Keratinocyte (primary cell): ENCODE measurements around the gene HARBI1. TPM values are rescaled to one million over a fixed set of nuclear protein-coding genes. Genes with fewer than 3 reads are reported as not detected.

Experiments used
- DNase-seq: peaks from one replicate; pipeline ENCODE4 v3.0.0-alpha.2; 2011; ENCODE audit warnings: low read depth, missing footprints, low spot score
- FAIRE-seq: peaks from 2 replicates; lab custom pipeline; 2011; peaks lifted over from hg19 to GRCh38; lab: Jason Lieb, UNC
- H2AFZ ChIP-seq: 2 replicates; pipeline ENCODE4 v1.6.0; 2012; ENCODE audit warnings: low read length, control low read depth, inconsistent platforms; ENCODE audit not compliant: control insufficient read depth
- H3K27ac ChIP-seq: 2 replicates; pipeline ENCODE4 v1.5.1; 2011; ENCODE audit warnings: low read length; ENCODE audit not compliant: control insufficient read depth, insufficient read depth
- H3K27me3 ChIP-seq: 3 replicates; pipeline ENCODE4 v1.6.0; 2011; ENCODE audit warnings: low read length; ENCODE audit not compliant: control insufficient read depth, insufficient read depth; ENCODE audit errors: extremely low read depth
- H3K36me3 ChIP-seq, 2 experiments: 2 replicates in 1 of 2; 3 replicates in 1 of 2; pipeline ENCODE4 v1.5.1; 2011; ENCODE audit warnings: low read length in 2 of 2, mild to moderate bottlenecking in 1 of 2; ENCODE audit not compliant: control insufficient read depth in 2 of 2, insufficient read depth in 2 of 2; ENCODE audit errors: extremely low read depth in 1 of 2
- H3K4me1 ChIP-seq: 3 replicates; pipeline ENCODE4 v1.5.1; 2011; ENCODE audit warnings: low read length; ENCODE audit not compliant: control insufficient read depth, insufficient read depth; ENCODE audit errors: extremely low read depth
- H3K4me2 ChIP-seq: 3 replicates; pipeline ENCODE4 v1.6.0; 2011; ENCODE audit warnings: low read depth, low read length; ENCODE audit not compliant: control insufficient read depth, insufficient read depth; ENCODE audit errors: extremely low read depth
- H3K4me3 ChIP-seq, 3 experiments: fragments of 200-600 bp in 1 of 3; sonication (generic) in 1 of 3; 2 replicates in 2 of 3; 3 replicates in 1 of 3; pipeline ENCODE4 v1.5.1; 2011 to 2016; ENCODE audit warnings: low read length in 3 of 3, mild to moderate bottlenecking in 3 of 3, control low read depth in 2 of 3, inconsistent platforms in 1 of 3, low read depth in 1 of 3, mixed read lengths in 1 of 3, mixed run types in 1 of 3, moderate library complexity in 1 of 3; ENCODE audit not compliant: control insufficient read depth in 2 of 3, insufficient read depth in 2 of 3; ENCODE audit errors: extremely low read depth in 1 of 3
- H3K79me2 ChIP-seq: 2 replicates; pipeline ENCODE4 v1.6.0; 2012; ENCODE audit warnings: low read length; ENCODE audit not compliant: control insufficient read depth, insufficient read depth
- H3K9ac ChIP-seq: 3 replicates; pipeline ENCODE4 v1.6.0; 2011; ENCODE audit warnings: low read length; ENCODE audit not compliant: control insufficient read depth, insufficient read depth; ENCODE audit errors: extremely low read depth
- H3K9me1 ChIP-seq: 3 replicates; pipeline ENCODE4 v1.6.0; 2011; ENCODE audit warnings: low read length; ENCODE audit not compliant: control insufficient read depth, insufficient read depth; ENCODE audit errors: extremely low read depth
- H3K9me3 ChIP-seq: 2 replicates; pipeline ENCODE4 v1.5.1; 2012; ENCODE audit warnings: low read depth, low read length; ENCODE audit not compliant: control insufficient read depth
- H4K20me1 ChIP-seq: 3 replicates; pipeline ENCODE4 v1.6.0; 2011; ENCODE audit warnings: low read length; ENCODE audit not compliant: control insufficient read depth, insufficient read depth; ENCODE audit errors: extremely low read depth
- EZH2 ChIP-seq: IDR thresholded peaks from one replicate; pipeline ENCODE4 v1.6.1; 2012; ENCODE audit warnings: inconsistent platforms, mild to moderate bottlenecking, low read length, moderate library complexity
- dilution Hi-C: fragments of 300-500 bp; cut with MboI; formaldehyde crosslinking; loops from one replicate; pipeline ENCODE4 v1.7.0; 2020; ENCODE audit warnings: low sequenced_read_pairs; ENCODE audit not compliant: extremely low pct_ligation_motif_present
- polyA plus RNA-seq, 5 experiments: library from polyadenylated mRNA; depleted of rRNA in 3 of 5; stranded (reverse) in 3 of 5; stranded (forward) in 1 of 5; unstranded in 1 of 5; fragments of >200 nt; gene quantifications; 1 replicate in 1 of 5; 2 replicates in 3 of 5; 3 replicates in 1 of 5; pipeline versions ENCODE4 v1.2.1 to v1.2.3, GENCODE V29; 2011 to 2012; ENCODE audit warnings: missing spikeins in 2 of 5, low read depth in 1 of 5, low replicate concordance in 1 of 5
- TF ChIP-seq, protein P1 (sequence below), 3 experiments: IDR thresholded peaks in 1 of 3; conservative IDR thresholded peaks in 1 of 3; optimal IDR thresholded peaks in 1 of 3; 2 replicates in 2 of 3; 3 replicates in 1 of 3; pipeline versions ENCODE3 to v1.5.1; 2011; ENCODE audit warnings: low read length in 3 of 3, mild to moderate bottlenecking in 3 of 3, moderate library complexity in 2 of 3, control low read depth in 1 of 3, inconsistent platforms in 1 of 3; ENCODE audit not compliant: insufficient read depth in 2 of 3; ENCODE audit errors: extremely low read depth in 1 of 3

Gene HARBI1
- polyA plus RNA-seq, 1 donor (not counting 4 experiments of a cell fraction or from before 2014, with no cell fraction given): 5.5 TPM

GRCh38 chr11:46618837-46619236 lies 1.8 kb upstream of the HARBI1 start:
- no peak for TF ChIP-seq EZH2
- TF ChIP-seq, protein P1, sequence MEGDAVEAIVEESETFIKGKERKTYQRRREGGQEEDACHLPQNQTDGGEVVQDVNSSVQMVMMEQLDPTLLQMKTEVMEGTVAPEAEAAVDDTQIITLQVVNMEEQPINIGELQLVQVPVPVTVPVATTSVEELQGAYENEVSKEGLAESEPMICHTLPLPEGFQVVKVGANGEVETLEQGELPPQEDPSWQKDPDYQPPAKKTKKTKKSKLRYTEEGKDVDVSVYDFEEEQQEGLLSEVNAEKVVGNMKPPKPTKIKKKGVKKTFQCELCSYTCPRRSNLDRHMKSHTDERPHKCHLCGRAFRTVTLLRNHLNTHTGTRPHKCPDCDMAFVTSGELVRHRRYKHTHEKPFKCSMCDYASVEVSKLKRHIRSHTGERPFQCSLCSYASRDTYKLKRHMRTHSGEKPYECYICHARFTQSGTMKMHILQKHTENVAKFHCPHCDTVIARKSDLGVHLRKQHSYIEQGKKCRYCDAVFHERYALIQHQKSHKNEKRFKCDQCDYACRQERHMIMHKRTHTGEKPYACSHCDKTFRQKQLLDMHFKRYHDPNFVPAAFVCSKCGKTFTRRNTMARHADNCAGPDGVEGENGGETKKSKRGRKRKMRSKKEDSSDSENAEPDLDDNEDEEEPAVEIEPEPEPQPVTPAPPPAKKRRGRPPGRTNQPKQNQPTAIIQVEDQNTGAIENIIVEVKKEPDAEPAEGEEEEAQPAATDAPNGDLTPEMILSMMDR (optimal IDR thresholded peaks at IDR 0.05 in 1 of 3, IDR thresholded peaks at IDR 0.05 in 1 of 3, conservative IDR thresholded peaks at IDR 0.05 in 1 of 3; ENCODE audit: extremely low read depth in 1 of 3, insufficient read depth in 2 of 3, low read length in 3 of 3): no peak
- H3K27me3 ChIP-seq: no peaks in the 10 kb centered on the region
- peaks cover 3 to 6% of the 10 kb centered on the region in 2 experiments for H3K36me3 ChIP-seq
- H3K9ac ChIP-seq: no peak overlapping the region
- H3K9me1 ChIP-seq: no peaks in the 10 kb centered on the region
- dilution Hi-C loops: no loop called here
- no peak for DNase-seq
- no peaks in the 10 kb centered on the region for H4K20me1 ChIP-seq
- H2AFZ ChIP-seq: no peak overlapping the region
- peaks cover 47% of the 10 kb centered on the region for H3K79me2 ChIP-seq
- no peaks in the 10 kb centered on the region for H3K9me3 ChIP-seq
- H3K4me2 ChIP-seq: peak overlapping the region; percentile 95
- H3K4me3 ChIP-seq: peak overlapping the region in 1 of 3 experiments; percentile 99
- no peak for FAIRE-seq
- peaks cover 16% of the 10 kb centered on the region for H3K4me1 ChIP-seq
- H3K27ac ChIP-seq: peak overlapping the region; percentile 4

DNA sequence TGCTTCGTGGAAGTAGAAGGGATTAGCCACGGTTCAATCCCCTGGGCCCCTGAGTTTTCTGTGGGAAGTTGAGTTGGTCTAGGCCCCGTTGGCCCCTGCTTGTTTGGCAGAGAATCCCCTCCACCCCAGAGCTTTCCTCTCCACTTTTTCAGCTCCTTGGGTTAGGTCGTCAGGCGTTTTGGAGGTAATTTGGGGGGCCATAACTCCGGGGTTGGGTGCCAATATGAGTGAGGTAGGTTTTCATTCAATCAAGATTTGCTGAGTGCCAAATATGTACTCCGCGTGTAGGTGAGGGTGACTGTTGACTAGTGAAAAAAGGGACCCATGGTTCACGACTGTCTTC lies 916 bp upstream of the HARBI1 start:
- Histone ChIP-seq H3K4me1 (peaks cover 16% of the 10 kb centered on the region), H4K20me1 (no peaks in the 10 kb centered on the region), H3K9ac (peak overlapping the region; percentile 100), H3K9me1 (no peaks in the 10 kb centered on the region), H3K27ac (peak overlapping the region; percentile 99), H3K79me2 (peaks cover 45% of the 10 kb centered on the region), H2AFZ (peak overlapping the region; percentile 97), H3K4me2 (peak overlapping the region; percentile 95), H3K27me3 (no peaks in the 10 kb centered on the region), H3K9me3 (no peaks in the 10 kb centered on the region), H3K36me3 (peaks cover 3 to 6% of the 10 kb centered on the region in 2 experiments), H3K4me3 (peak overlapping the region; percentile 86 to 99 (median 98))
- TF ChIP-seq EZH2: no peak
- TF ChIP-seq, protein P1 (optimal IDR thresholded peaks at IDR 0.05 in 1 of 3, IDR thresholded peaks at IDR 0.05 in 1 of 3, conservative IDR thresholded peaks at IDR 0.05 in 1 of 3; ENCODE audit: extremely low read depth in 1 of 3, insufficient read depth in 2 of 3, low read length in 3 of 3): no peak
- FAIRE-seq (no peak), DNase-seq (no peak)
- dilution Hi-C loops: no loop called here
